HG02938 (cell line): ENCODE results near the gene NAT8L.

Experiments
- ATAC-seq: cut with Tn5 transposase; IDR thresholded peaks from one replicate; pipeline ENCODE4 v1.9.1; 2021; ENCODE audit warnings: mild to moderate bottlenecking, moderate library complexity; ENCODE audit not compliant: unreplicated experiment

The NAT8L gene

GRCh38 chr4:2062808-2063524 lies 3.8 kb downstream of the NAT8L start:
- ATAC-seq = no peak

GRCh38 chr4:2063557-2064275 lies 4.6 kb downstream of the NAT8L start:
- no peak for ATAC-seq

- no peak for ATAC-seq
Observed at GRCh38 chr4:2064276-2064991, 5.3 kb downstream of the NAT8L start.

GRCh38 chr4:2065106-2065930 lies 6.2 kb downstream of the NAT8L start:
- no peak for ATAC-seq

- ATAC-seq = no peak
Observed at GRCh38 chr4:2066011-2066551, 7.0 kb downstream of the NAT8L start.

- no peak for ATAC-seq
Observed at GRCh38 chr4:2066571-2067445, 7.7 kb downstream of the NAT8L start.

GRCh38 chr4:2067446-2068197 lies 8.5 kb downstream of the NAT8L start:
- ATAC-seq = no peak

GRCh38 chr4:2068198-2068470 lies 9.0 kb downstream of the NAT8L start:
- no peak for ATAC-seq

GRCh38 chr4:2068566-2068965 lies 9.4 kb downstream of the NAT8L start:
- no peak for ATAC-seq

GRCh38 chr4:2069161-2069971 lies 10.2 kb downstream of the NAT8L start:
- no peak for ATAC-seq

GRCh38 chr4:2069986-2070385 lies 10.9 kb downstream of the NAT8L start:
- ATAC-seq = no peak

- ATAC-seq = no peak
Observed at GRCh38 chr4:2070421-2071251, 11.5 kb downstream of the NAT8L start.

GRCh38 chr4:2071252-2071911 lies 12.3 kb downstream of the NAT8L start:
- no peak for ATAC-seq

GRCh38 chr4:2071912-2072867 lies 13.1 kb downstream of the NAT8L start:
- ATAC-seq = no peak

- ATAC-seq = no peak
Observed at GRCh38 chr4:2072971-2073807, 14.1 kb downstream of the NAT8L start.
